Daoy (cell line): ENCODE data around the gene PITPNM3. TPM values are rescaled to one million over a fixed set of nuclear protein-coding genes. Genes with fewer than 3 reads are reported as not detected.
A peak's percentile ranks its signal among the peaks of the same experiment; 100 is the strongest.

Experiments used
- DNase-seq: peaks from one replicate; pipeline ENCODE4 v3.0.0-alpha.2; 2015; ENCODE audit warnings: low read depth
- total RNA-seq: library from RNA; depleted of rRNA; stranded (reverse); fragments of >200 nt; shearing (Covaris generic); gene quantifications from 2 replicates; pipeline ENCODE4 v1.2.3, GENCODE V29; 2014

PITPNM3 gene
- total RNA-seq, 1 experiment from 2014 or later, result 0.51 TPM

GRCh38 chr17:6444571-6445335, 111.6 kb downstream of the PITPNM3 start:
- DNase-seq, result no peak

DNA sequence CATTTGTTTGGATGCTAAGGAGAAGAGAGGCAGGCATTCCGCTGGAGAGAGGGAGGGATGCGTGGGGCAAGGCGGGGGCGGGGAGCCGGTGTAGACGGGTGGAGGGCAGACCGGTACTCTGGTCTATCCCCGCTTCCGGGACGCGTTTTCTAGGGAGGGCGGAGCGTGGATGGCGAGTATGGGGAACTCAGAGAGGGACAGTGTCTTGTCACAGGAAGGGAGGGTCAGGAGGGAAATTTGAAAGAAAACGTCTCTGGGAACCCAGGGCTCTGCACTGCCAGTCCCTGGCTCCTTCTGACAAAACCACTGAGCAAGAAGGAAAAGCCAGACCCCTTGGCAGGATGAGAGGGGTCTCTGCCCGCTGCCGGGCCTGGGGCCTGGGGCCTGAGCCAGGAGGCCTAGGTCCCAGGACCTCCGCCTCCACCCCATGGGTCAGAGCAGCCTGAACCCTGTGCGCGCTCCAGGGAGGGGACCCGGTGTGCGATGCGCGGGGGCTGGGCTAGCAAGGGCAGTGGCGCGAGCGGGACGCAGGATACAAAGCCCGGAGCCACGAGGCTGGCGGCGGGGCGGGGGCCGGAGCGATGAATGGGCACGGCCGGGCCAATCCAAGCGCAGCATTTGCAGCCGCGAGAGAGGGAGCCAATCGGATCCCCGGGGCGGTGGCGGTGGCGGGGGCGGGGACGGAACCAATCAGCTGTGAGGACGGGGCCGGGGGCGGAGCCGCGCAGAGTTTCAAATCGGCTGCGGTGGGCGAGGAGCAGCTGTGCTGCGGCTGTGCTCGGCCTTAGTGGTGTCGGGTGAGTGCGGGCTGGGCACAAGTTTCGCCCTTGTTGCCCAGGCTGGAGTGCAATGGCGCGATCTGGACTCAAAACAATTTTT, 112.4 kb downstream of the PITPNM3 start, which contains the start of gene PIMREG:
PIMREG (plus strand) TSS at position 764 of the 879 bp plus-strand sequence. CDS start 656 bp downstream, outside the sequence.
- peak; percentile 99 for DNase-seq

GRCh38 chr17:6442775-6443174, 113.6 kb downstream of the PITPNM3 start:
- no peak for DNase-seq

GRCh38 chr17:6439951-6440350, 116.4 kb downstream of the PITPNM3 start:
- DNase-seq, result no peak

DNA sequence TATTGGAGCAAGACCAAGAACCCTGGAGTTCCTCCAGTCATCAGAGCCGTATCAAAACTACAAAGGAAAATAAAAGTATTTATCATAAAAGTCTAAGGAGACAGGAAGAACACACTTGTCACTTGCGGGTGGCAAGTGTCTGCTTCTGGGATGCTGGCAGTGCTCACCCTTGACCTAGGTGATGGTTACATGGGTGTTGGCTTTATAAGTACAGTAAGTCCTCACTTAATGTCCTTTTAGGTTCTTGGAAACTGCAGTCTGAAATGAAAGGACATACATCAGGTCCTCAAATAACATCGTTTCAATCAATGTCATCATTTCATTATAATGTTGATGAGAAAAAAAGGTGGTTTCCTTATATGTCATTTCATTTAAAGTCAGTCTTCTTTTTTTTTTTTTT, 118.4 kb downstream of the PITPNM3 start:
- DNase-seq, result no peak

DNA sequence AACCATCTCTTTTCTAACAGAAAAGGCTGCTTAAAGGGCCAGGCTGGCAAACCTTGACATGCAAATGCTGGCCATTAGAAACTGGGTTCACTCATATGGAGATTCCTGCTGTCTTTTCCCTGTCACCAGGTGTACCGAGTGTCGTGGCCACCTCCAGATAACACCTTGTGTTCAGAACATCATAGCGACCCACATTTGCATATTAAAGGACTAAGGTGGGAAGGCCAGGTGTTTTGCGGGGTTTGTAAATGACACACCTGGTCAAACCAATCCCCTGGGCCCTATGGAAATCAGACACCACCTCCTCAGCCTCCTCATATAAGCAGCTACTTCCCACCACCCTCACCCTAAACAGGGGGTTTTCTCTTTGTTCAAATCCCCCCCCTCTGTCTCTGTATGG, 118.9 kb downstream of the PITPNM3 start:
- no peak for DNase-seq

GRCh38 chr17:6435968-6436367, 120.4 kb downstream of the PITPNM3 start:
- DNase-seq, result peak; percentile 80

GRCh38 chr17:6435051-6435450, 121.3 kb downstream of the PITPNM3 start, which contains the start of gene AIPL1:
AIPL1 (minus strand) TSS chr17:6435121; CDS start chr17:6435104, 17 bp downstream.
- DNase-seq, result no peak

GRCh38 chr17:6430769-6431168, 125.6 kb downstream of the PITPNM3 start:
- DNase-seq, result no peak

DNA sequence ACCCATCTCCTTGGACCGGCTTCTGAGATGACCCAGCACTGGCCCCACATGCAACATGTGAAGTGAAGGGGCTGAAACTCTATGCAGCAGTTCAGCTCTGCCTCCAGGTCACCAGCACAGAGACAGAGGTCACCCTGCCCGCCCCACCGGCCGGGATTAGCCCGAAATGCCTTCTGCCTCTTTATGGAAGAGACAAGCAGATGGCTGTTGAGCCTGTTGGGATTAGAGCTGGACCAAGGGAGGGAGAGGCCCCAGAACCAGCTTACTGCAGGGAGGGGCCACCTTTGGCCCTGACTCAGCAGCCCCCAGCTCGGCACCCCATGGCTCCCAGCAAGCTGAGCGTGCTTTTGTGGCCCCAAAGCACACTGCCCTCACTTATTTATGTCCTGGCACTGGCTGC, 127.1 kb downstream of the PITPNM3 start:
- no peak for DNase-seq

- DNase-seq, result no peak
Measured at GRCh38 chr17:6428207-6428965, 128.0 kb downstream of the PITPNM3 start.

DNA sequence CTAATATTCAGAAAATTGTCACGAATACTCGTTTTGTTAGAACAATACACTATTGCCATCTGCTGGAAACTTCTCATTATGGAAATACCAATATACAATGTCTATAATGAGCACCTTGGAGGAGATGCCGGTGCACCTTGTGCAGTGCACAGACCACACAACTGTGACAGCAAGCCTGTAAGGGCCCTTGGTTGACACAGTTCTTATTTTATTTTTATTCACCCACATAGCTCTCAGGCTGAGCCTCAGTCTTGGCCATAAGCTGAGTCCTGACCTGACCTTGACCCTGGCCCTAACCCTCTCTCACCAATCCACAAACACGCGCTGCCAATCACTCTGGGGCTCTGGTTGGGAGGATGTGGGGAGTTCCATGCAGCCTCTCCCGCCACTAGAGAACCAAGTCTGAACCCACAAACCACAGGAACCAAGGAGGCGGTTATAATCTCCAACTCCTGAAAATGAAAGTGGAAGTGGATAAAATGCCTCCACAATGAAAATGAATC, 129.0 kb downstream of the PITPNM3 start:
- peak; percentile 70 for DNase-seq

- no peak for DNase-seq
Measured at GRCh38 chr17:6426356-6427101, 129.8 kb downstream of the PITPNM3 start.

DNA sequence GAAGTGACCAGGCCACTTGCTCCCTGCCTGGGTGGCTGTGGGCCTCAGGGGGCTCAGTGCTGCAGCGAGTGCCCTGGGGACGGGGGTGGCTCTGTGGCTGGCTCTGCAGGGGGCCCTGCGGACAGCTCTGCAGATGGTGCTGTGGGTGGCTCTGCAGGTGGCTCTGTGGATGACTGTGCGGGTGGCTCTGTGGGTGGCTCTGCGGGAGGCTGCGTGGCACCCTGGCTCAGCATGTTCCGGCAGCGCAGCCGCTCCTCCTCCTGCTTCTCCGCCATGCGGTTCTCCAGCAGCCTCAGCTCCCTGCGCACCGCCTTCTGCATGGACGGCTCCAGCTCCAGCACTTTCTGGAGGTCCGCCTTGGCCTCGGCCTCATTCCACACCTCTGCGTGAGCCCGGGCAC, 130.9 kb downstream of the PITPNM3 start:
- DNase-seq, result no peak

- no peak for DNase-seq
Measured at GRCh38 chr17:6423931-6424330, 132.4 kb downstream of the PITPNM3 start.

- DNase-seq, result no peak
Measured at GRCh38 chr17:6422654-6423241, 133.6 kb downstream of the PITPNM3 start.

- DNase-seq, result peak; percentile 88
Measured at GRCh38 chr17:6421700-6422604, 134.4 kb downstream of the PITPNM3 start.

DNA sequence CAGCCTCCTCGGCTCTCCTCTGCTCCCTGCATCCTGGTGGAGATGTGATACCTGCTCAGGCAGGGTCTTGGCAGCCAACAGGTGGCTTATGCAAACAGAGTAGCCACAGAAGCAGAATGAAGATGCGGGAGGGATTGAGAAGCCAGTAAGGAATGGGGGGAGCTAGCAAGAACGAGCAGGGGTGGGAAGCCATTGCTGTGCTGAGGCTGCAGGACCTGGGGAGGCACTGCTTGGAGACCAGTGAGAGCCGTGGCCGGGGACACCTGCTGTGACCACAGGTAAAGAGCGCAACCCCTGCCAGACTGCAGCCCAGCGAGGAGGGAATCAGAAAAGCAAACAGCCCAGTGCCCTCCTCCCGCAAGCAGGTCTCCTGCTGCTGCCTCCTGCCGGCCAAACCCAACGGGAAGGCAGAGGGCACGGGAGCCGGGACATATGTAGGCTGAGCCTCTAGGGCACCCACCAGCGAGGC, 136.1 kb downstream of the PITPNM3 start:
- peak; percentile 45 for DNase-seq

DNA sequence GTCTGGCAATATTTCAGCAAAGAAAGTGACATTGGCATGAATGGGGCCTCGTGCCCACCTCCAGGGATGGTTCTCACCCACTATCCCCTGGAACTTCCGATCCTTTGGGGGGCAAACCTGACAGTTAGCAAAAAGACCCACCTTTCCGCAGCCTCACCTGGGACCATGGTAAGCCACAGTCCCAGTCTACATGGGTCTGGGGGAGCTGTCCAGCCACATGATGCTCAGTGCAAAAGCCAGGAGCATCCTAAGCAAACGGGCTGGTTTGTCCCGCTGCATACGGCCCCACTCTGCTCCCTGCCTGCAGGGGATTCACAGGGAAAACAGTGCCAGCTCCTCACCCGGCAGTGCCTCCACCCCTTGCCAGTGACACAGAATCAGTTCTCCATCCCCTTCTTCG, 140.7 kb downstream of the PITPNM3 start:
- no peak for DNase-seq
